ENCODE measurements around the gene SLC11A2.

SLC11A2 gene

GRCh38 chr12:51025836-51026638, at the start of gene SLC11A2:
Gene SLC11A2 (minus strand): TSS chr12:51026384. CDS start chr12:51010728, 15,656 bp downstream.
- in situ Hi-C loops (cut with HindIII; ENCODE audit: low sequenced_read_pairs), result no loop called here

- in situ Hi-C loops (cut with HindIII; ENCODE audit: low sequenced_read_pairs), result no loop called here
Measured at GRCh38 chr12:51075390-51075789, 49.2 kb upstream of the SLC11A2 start.

- in situ Hi-C loops (cut with HindIII; ENCODE audit: low sequenced_read_pairs), result no loop called here
Measured at GRCh38 chr12:51071663-51072062, 45.5 kb upstream of the SLC11A2 start.

- in situ Hi-C loops (cut with HindIII; ENCODE audit: low sequenced_read_pairs), result no loop called here
Measured at GRCh38 chr12:51070004-51070403, 43.8 kb upstream of the SLC11A2 start.

GRCh38 chr12:51067771-51068170, 41.6 kb upstream of the SLC11A2 start:
- in situ Hi-C loops (cut with HindIII; ENCODE audit: low sequenced_read_pairs), result no loop called here

- in situ Hi-C loops (cut with HindIII; ENCODE audit: low sequenced_read_pairs), result no loop called here
Measured at GRCh38 chr12:51067229-51067628, 41.0 kb upstream of the SLC11A2 start.

GRCh38 chr12:51065530-51065929, 39.3 kb upstream of the SLC11A2 start:
- in situ Hi-C loops (cut with HindIII; ENCODE audit: low sequenced_read_pairs), result no loop called here

GRCh38 chr12:51062631-51063397, 36.6 kb upstream of the SLC11A2 start:
- in situ Hi-C loops (cut with HindIII; ENCODE audit: low sequenced_read_pairs), result no loop called here

- in situ Hi-C loops (cut with HindIII; ENCODE audit: low sequenced_read_pairs), result no loop called here
Measured at GRCh38 chr12:51059086-51059485, 32.9 kb upstream of the SLC11A2 start.

GRCh38 chr12:51056242-51056641, 30.1 kb upstream of the SLC11A2 start:
- in situ Hi-C loops (cut with HindIII; ENCODE audit: low sequenced_read_pairs), result no loop called here

- in situ Hi-C loops (cut with HindIII; ENCODE audit: low sequenced_read_pairs), result no loop called here
Measured at GRCh38 chr12:51055060-51055459, 28.9 kb upstream of the SLC11A2 start.

- in situ Hi-C loops (cut with HindIII; ENCODE audit: low sequenced_read_pairs), result no loop called here
Measured at GRCh38 chr12:51051787-51052186, 25.6 kb upstream of the SLC11A2 start.

GRCh38 chr12:51049525-51049924, 23.3 kb upstream of the SLC11A2 start:
- in situ Hi-C loops (cut with HindIII; ENCODE audit: low sequenced_read_pairs), result no loop called here

- in situ Hi-C loops (cut with HindIII; ENCODE audit: low sequenced_read_pairs), result no loop called here
Measured at GRCh38 chr12:51048661-51049251, 22.6 kb upstream of the SLC11A2 start.

- in situ Hi-C loops (cut with HindIII; ENCODE audit: low sequenced_read_pairs), result no loop called here
Measured at GRCh38 chr12:51047655-51048540, 21.7 kb upstream of the SLC11A2 start, which contains the start of gene LETMD1. Gene LETMD1 (plus strand): TSS chr12:51048327. CDS start chr12:51048357, 30 bp downstream.

- in situ Hi-C loops (cut with HindIII; ENCODE audit: low sequenced_read_pairs), result no loop called here
Measured at GRCh38 chr12:51036279-51036678, 10.1 kb upstream of the SLC11A2 start.

- in situ Hi-C loops (cut with HindIII; ENCODE audit: low sequenced_read_pairs), result no loop called here
Measured at GRCh38 chr12:51033457-51034089, 7.4 kb upstream of the SLC11A2 start.

GRCh38 chr12:51033048-51033447, 6.9 kb upstream of the SLC11A2 start:
- in situ Hi-C loops (cut with HindIII; ENCODE audit: low sequenced_read_pairs), result no loop called here

- in situ Hi-C loops (cut with HindIII; ENCODE audit: low sequenced_read_pairs), result no loop called here
Measured at GRCh38 chr12:51028813-51029150, 2.6 kb upstream of the SLC11A2 start.

GRCh38 chr12:51028126-51028812, 2.1 kb upstream of the SLC11A2 start:
- in situ Hi-C loops (cut with HindIII; ENCODE audit: low sequenced_read_pairs), result no loop called here
